ENCODE results near the gene ARHGAP24. TPM values are rescaled to one million over a fixed set of nuclear protein-coding genes. Genes with fewer than 3 reads are reported as not detected.

ARHGAP24 gene
- total RNA-seq, 1 donor, result 67.6 TPM

GRCh38 chr4:85531560-85532341 is 56.8 kb downstream of the ARHGAP24 start:
- no peak overlapping the region for H3K4me3 ChIP-seq (ENCODE audit: low read depth, low read length)
- DNase-seq (ENCODE audit: low read depth), result no peak
- TF ChIP-seq CTCF (IDR thresholded peaks at IDR 0.05; ENCODE audit: insufficient read depth, low read length), result no peak

GRCh38 chr4:85534120-85534519 is 59.2 kb downstream of the ARHGAP24 start:
- no peak for DNase-seq (ENCODE audit: low read depth)
- no peak for TF ChIP-seq CTCF (IDR thresholded peaks at IDR 0.05; ENCODE audit: insufficient read depth, low read length)
- H3K4me3 ChIP-seq (ENCODE audit: low read depth, low read length), result no peak overlapping the region

GRCh38 chr4:85543832-85544231 is 68.9 kb downstream of the ARHGAP24 start:
- TF ChIP-seq CTCF (IDR thresholded peaks at IDR 0.05; ENCODE audit: insufficient read depth, low read length), result no peak
- DNase-seq (ENCODE audit: low read depth), result peak; percentile 36
- no peak overlapping the region for H3K4me3 ChIP-seq (ENCODE audit: low read depth, low read length)

GRCh38 chr4:85544751-85545150 is 69.8 kb downstream of the ARHGAP24 start:
- H3K4me3 ChIP-seq (ENCODE audit: low read depth, low read length), result no peak overlapping the region
- no peak for TF ChIP-seq CTCF (IDR thresholded peaks at IDR 0.05; ENCODE audit: insufficient read depth, low read length)
- no peak for DNase-seq (ENCODE audit: low read depth)

GRCh38 chr4:85548116-85548515 is 73.2 kb downstream of the ARHGAP24 start:
- TF ChIP-seq CTCF (IDR thresholded peaks at IDR 0.05; ENCODE audit: insufficient read depth, low read length), result peak; percentile 4
- peak; percentile 16 for DNase-seq (ENCODE audit: low read depth)
- H3K4me3 ChIP-seq (ENCODE audit: low read depth, low read length), result no peak overlapping the region

- TF ChIP-seq CTCF (IDR thresholded peaks at IDR 0.05; ENCODE audit: insufficient read depth, low read length), result no peak
- H3K4me3 ChIP-seq (ENCODE audit: low read depth, low read length), result no peak overlapping the region
- DNase-seq (ENCODE audit: low read depth), result no peak
These were observed 73.9 kb downstream of the ARHGAP24 start for GRCh38 chr4:85548841-85549240.

- TF ChIP-seq CTCF (IDR thresholded peaks at IDR 0.05; ENCODE audit: insufficient read depth, low read length), result no peak
- DNase-seq (ENCODE audit: low read depth), result peak; percentile 11
- H3K4me3 ChIP-seq (ENCODE audit: low read depth, low read length), result no peak overlapping the region
These were observed 80.3 kb downstream of the ARHGAP24 start for GRCh38 chr4:85555206-85555605.

Measured in fibroblast of the aortic adventitia (primary cell).